Keratinocyte (primary cell): ENCODE measurements around the gene PNPLA2. TPM values are rescaled to one million over a fixed set of nuclear protein-coding genes. Genes with fewer than 3 reads are reported as not detected.

Source experiments
- DNase-seq: peaks from one replicate; pipeline ENCODE4 v3.0.0-alpha.2; 2011; ENCODE audit warnings: low read depth, missing footprints, low spot score
- FAIRE-seq: peaks from 2 replicates; lab custom pipeline; 2011; peaks lifted over from hg19 to GRCh38; lab: Jason Lieb, UNC
- H2AFZ ChIP-seq: 2 replicates; pipeline ENCODE4 v1.6.0; 2012; ENCODE audit warnings: low read length, control low read depth, inconsistent platforms; ENCODE audit not compliant: control insufficient read depth
- H3K27ac ChIP-seq: 2 replicates; pipeline ENCODE4 v1.5.1; 2011; ENCODE audit warnings: low read length; ENCODE audit not compliant: control insufficient read depth, insufficient read depth
- H3K27me3 ChIP-seq: 3 replicates; pipeline ENCODE4 v1.6.0; 2011; ENCODE audit warnings: low read length; ENCODE audit not compliant: control insufficient read depth, insufficient read depth; ENCODE audit errors: extremely low read depth
- H3K36me3 ChIP-seq, 2 experiments: 2 replicates in 1 of 2; 3 replicates in 1 of 2; pipeline ENCODE4 v1.5.1; 2011; ENCODE audit warnings: low read length in 2 of 2, mild to moderate bottlenecking in 1 of 2; ENCODE audit not compliant: control insufficient read depth in 2 of 2, insufficient read depth in 2 of 2; ENCODE audit errors: extremely low read depth in 1 of 2
- H3K4me1 ChIP-seq: 3 replicates; pipeline ENCODE4 v1.5.1; 2011; ENCODE audit warnings: low read length; ENCODE audit not compliant: control insufficient read depth, insufficient read depth; ENCODE audit errors: extremely low read depth
- H3K4me2 ChIP-seq: 3 replicates; pipeline ENCODE4 v1.6.0; 2011; ENCODE audit warnings: low read depth, low read length; ENCODE audit not compliant: control insufficient read depth, insufficient read depth; ENCODE audit errors: extremely low read depth
- H3K4me3 ChIP-seq, 3 experiments: fragments of 200-600 bp in 1 of 3; sonication (generic) in 1 of 3; 2 replicates in 2 of 3; 3 replicates in 1 of 3; pipeline ENCODE4 v1.5.1; 2011 to 2016; ENCODE audit warnings: low read length in 3 of 3, mild to moderate bottlenecking in 3 of 3, control low read depth in 2 of 3, inconsistent platforms in 1 of 3, low read depth in 1 of 3, mixed read lengths in 1 of 3, mixed run types in 1 of 3, moderate library complexity in 1 of 3; ENCODE audit not compliant: control insufficient read depth in 2 of 3, insufficient read depth in 2 of 3; ENCODE audit errors: extremely low read depth in 1 of 3
- H3K79me2 ChIP-seq: 2 replicates; pipeline ENCODE4 v1.6.0; 2012; ENCODE audit warnings: low read length; ENCODE audit not compliant: control insufficient read depth, insufficient read depth
- H3K9ac ChIP-seq: 3 replicates; pipeline ENCODE4 v1.6.0; 2011; ENCODE audit warnings: low read length; ENCODE audit not compliant: control insufficient read depth, insufficient read depth; ENCODE audit errors: extremely low read depth
- H3K9me1 ChIP-seq: 3 replicates; pipeline ENCODE4 v1.6.0; 2011; ENCODE audit warnings: low read length; ENCODE audit not compliant: control insufficient read depth, insufficient read depth; ENCODE audit errors: extremely low read depth
- H3K9me3 ChIP-seq: 2 replicates; pipeline ENCODE4 v1.5.1; 2012; ENCODE audit warnings: low read depth, low read length; ENCODE audit not compliant: control insufficient read depth
- H4K20me1 ChIP-seq: 3 replicates; pipeline ENCODE4 v1.6.0; 2011; ENCODE audit warnings: low read length; ENCODE audit not compliant: control insufficient read depth, insufficient read depth; ENCODE audit errors: extremely low read depth
- CTCF ChIP-seq, 3 experiments: IDR thresholded peaks in 1 of 3; conservative IDR thresholded peaks in 1 of 3; optimal IDR thresholded peaks in 1 of 3; 2 replicates in 2 of 3; 3 replicates in 1 of 3; pipeline versions ENCODE3 to v1.5.1; 2011; ENCODE audit warnings: low read length in 3 of 3, mild to moderate bottlenecking in 3 of 3, moderate library complexity in 2 of 3, control low read depth in 1 of 3, inconsistent platforms in 1 of 3; ENCODE audit not compliant: insufficient read depth in 2 of 3; ENCODE audit errors: extremely low read depth in 1 of 3
- EZH2 ChIP-seq: IDR thresholded peaks from one replicate; pipeline ENCODE4 v1.6.1; 2012; ENCODE audit warnings: inconsistent platforms, mild to moderate bottlenecking, low read length, moderate library complexity
- dilution Hi-C: fragments of 300-500 bp; cut with MboI; formaldehyde crosslinking; loops from one replicate; pipeline ENCODE4 v1.7.0; 2020; ENCODE audit warnings: low sequenced_read_pairs; ENCODE audit not compliant: extremely low pct_ligation_motif_present
- polyA plus RNA-seq, 5 experiments: library from polyadenylated mRNA; depleted of rRNA in 3 of 5; stranded (reverse) in 3 of 5; stranded (forward) in 1 of 5; unstranded in 1 of 5; fragments of >200 nt; gene quantifications; 1 replicate in 1 of 5; 2 replicates in 3 of 5; 3 replicates in 1 of 5; pipeline versions ENCODE4 v1.2.1 to v1.2.3, GENCODE V29; 2011 to 2012; ENCODE audit warnings: missing spikeins in 2 of 5, low read depth in 1 of 5, low replicate concordance in 1 of 5
- small RNA-seq, 3 experiments: library from RNA; depleted of rRNA; stranded (forward); fragments of <200 nt; gene quantifications; one replicate each; pipeline ENCODE3, GENCODE V24; 2012; ENCODE audit warnings: low read depth in 3 of 3, low replicate concordance in 1 of 3; ENCODE audit not compliant: insufficient read length in 3 of 3

Gene PNPLA2
- polyA plus RNA-seq, 1 donor (not counting 4 experiments of a cell fraction or from before 2014, with no cell fraction given): 5.3 TPM

- no peaks in the 10 kb centered on the region for H3K79me2 ChIP-seq
- dilution Hi-C loops: no loop called here
- no peak overlapping the region for H2AFZ ChIP-seq
- TF ChIP-seq CTCF (optimal IDR thresholded peaks at IDR 0.05 in 1 of 3, IDR thresholded peaks at IDR 0.05 in 1 of 3, conservative IDR thresholded peaks at IDR 0.05 in 1 of 3; ENCODE audit: extremely low read depth in 1 of 3, insufficient read depth in 2 of 3, low read length in 3 of 3) (no peak), EZH2 (no peak)
- H3K4me1 ChIP-seq: no peaks in the 10 kb centered on the region
- no peaks in the 10 kb centered on the region for H3K36me3 ChIP-seq
- DNase-seq (no peak), FAIRE-seq (no peak)
- H3K27me3 ChIP-seq: peaks cover 2% of the 10 kb centered on the region
- H3K9ac ChIP-seq: no peak overlapping the region
- no peak overlapping the region for H3K4me2 ChIP-seq
- no peak overlapping the region for H3K27ac ChIP-seq
- no peaks in the 10 kb centered on the region for H3K9me1 ChIP-seq
- H3K9me3 ChIP-seq: no peaks in the 10 kb centered on the region
- no peak overlapping the region for H3K4me3 ChIP-seq
- H4K20me1 ChIP-seq: no peaks in the 10 kb centered on the region
Measured at GRCh38 chr11:873706-874105, 55.0 kb downstream of the PNPLA2 start.

Small RNA genes lying within 50 kb of the gene (small RNA-seq; reads per million reads assigned to genes)
- gene SNORA52: 0 reads per million in 3 experiments

Other genes with a start within 250 kb of the PNPLA2 start
- 10.7 to 15.2 TPM (median 13.7 TPM) in 3 replicates for gene PHRF1, start 242.4 kb upstream of the PNPLA2 start, polyA plus RNA-seq
- gene IRF7, start 203.0 kb upstream of the PNPLA2 start, polyA plus RNA-seq: 7.1 to 10.9 TPM (median 9.5 TPM) in 3 replicates
- gene CDHR5, start 194.0 kb upstream of the PNPLA2 start, polyA plus RNA-seq: not detected in 3 replicates
- gene SCT, start 191.7 kb upstream of the PNPLA2 start, polyA plus RNA-seq: not detected in 3 replicates
- gene DRD4, start 181.6 kb upstream of the PNPLA2 start, polyA plus RNA-seq: not detected in 3 replicates
- 8.1 to 13.1 TPM (median 8.2 TPM) in 3 replicates for gene DEAF1, start 123.7 kb upstream of the PNPLA2 start, polyA plus RNA-seq
- 19.5 to 32.8 TPM (median 29.8 TPM) in 3 replicates for gene TMEM80, start 123.1 kb upstream of the PNPLA2 start, polyA plus RNA-seq
- gene EPS8L2, start 112.7 kb upstream of the PNPLA2 start, polyA plus RNA-seq: 81.4 to 297 TPM (median 114 TPM) in 3 replicates
- 162 to 200 TPM (median 170 TPM) in 3 replicates for gene TALDO1, start 71.5 kb upstream of the PNPLA2 start, polyA plus RNA-seq
- 24.4 to 48.0 TPM (median 24.6 TPM) in 3 replicates for gene GATD1, start 41.4 kb upstream of the PNPLA2 start, polyA plus RNA-seq
- gene CEND1, start 28.8 kb upstream of the PNPLA2 start, polyA plus RNA-seq: not detected in 3 replicates
- 8.4 to 21.2 TPM (median 13.5 TPM) in 3 replicates for gene SLC25A22, start 20.6 kb upstream of the PNPLA2 start, polyA plus RNA-seq
- gene PIDD1, start 13.7 kb upstream of the PNPLA2 start, polyA plus RNA-seq: 2.5 to 6.4 TPM (median 2.9 TPM) in 3 replicates
- gene RPLP2, start 8.9 kb upstream of the PNPLA2 start, polyA plus RNA-seq: 632 to 1,901 TPM (median 797 TPM) in 3 replicates
- gene CRACR2B, start 9.0 kb downstream of the PNPLA2 start, polyA plus RNA-seq: 0.17 to 1.1 TPM (median 0.34 TPM) in 3 replicates
- gene CD151, start 14.0 kb downstream of the PNPLA2 start, polyA plus RNA-seq: 434 to 997 TPM (median 500 TPM) in 3 replicates
- 145 to 308 TPM (median 245 TPM) in 3 replicates for gene POLR2L, start 23.6 kb downstream of the PNPLA2 start, polyA plus RNA-seq
- gene TSPAN4, start 23.9 kb downstream of the PNPLA2 start, polyA plus RNA-seq: 42.1 to 73.0 TPM (median 70.8 TPM) in 3 replicates
- gene CHID1, start 91.9 kb downstream of the PNPLA2 start, polyA plus RNA-seq: 23.0 to 37.4 TPM (median 27.2 TPM) in 3 replicates
- 42.4 to 79.1 TPM (median 47.8 TPM) in 3 replicates for gene AP2A2, start 107.0 kb downstream of the PNPLA2 start, polyA plus RNA-seq
- gene MUC6, start 217.8 kb downstream of the PNPLA2 start, polyA plus RNA-seq: not detected in 3 replicates